ENCODE measurements around the gene DGLUCY.

DNA sequence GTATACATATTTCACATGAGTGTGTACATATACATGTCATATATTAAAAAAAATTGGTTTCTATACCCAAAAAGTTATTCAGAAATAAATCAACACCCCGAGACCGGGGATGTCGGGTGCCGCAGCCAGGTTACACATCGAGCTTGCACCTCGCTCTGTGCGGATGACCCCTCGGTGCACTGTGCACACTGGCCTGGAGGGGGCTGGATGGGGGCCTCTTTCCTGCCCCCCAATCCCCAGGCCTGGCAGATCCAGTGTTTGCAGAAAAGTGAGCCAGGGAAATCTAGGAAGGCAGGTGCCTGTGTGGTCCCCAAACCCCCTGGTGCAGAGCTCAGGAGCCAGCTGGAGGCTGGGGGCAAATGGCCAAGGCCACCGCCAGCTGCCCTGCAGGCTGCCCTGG is 157.8 kb downstream of the DGLUCY start:
- TF ChIP-seq, protein P1, sequence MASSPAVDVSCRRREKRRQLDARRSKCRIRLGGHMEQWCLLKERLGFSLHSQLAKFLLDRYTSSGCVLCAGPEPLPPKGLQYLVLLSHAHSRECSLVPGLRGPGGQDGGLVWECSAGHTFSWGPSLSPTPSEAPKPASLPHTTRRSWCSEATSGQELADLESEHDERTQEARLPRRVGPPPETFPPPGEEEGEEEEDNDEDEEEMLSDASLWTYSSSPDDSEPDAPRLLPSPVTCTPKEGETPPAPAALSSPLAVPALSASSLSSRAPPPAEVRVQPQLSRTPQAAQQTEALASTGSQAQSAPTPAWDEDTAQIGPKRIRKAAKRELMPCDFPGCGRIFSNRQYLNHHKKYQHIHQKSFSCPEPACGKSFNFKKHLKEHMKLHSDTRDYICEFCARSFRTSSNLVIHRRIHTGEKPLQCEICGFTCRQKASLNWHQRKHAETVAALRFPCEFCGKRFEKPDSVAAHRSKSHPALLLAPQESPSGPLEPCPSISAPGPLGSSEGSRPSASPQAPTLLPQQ (tag by site-specific recombination; IDR thresholded peaks at IDR 0.05), result no peak
- TF ChIP-seq ZNF571 (tag by site-specific recombination; IDR thresholded peaks at IDR 0.05) (no peak), ZNF324 (tag by site-specific recombination; IDR thresholded peaks at IDR 0.05) (no peak), ZBTB1 (tag by site-specific recombination; IDR thresholded peaks at IDR 0.05) (no peak), ZNF529 (tag by site-specific recombination; IDR thresholded peaks at IDR 0.05; ENCODE audit: insufficient replicate concordance) (no peak), ZNF514 (tag by site-specific recombination; IDR thresholded peaks at IDR 0.05) (no peak), ZBTB8A (tag by site-specific recombination; IDR thresholded peaks at IDR 0.05) (no peak), ZNF140 (tag by site-specific recombination; IDR thresholded peaks at IDR 0.05) (no peak)
- TF ChIP-seq, protein P2, sequence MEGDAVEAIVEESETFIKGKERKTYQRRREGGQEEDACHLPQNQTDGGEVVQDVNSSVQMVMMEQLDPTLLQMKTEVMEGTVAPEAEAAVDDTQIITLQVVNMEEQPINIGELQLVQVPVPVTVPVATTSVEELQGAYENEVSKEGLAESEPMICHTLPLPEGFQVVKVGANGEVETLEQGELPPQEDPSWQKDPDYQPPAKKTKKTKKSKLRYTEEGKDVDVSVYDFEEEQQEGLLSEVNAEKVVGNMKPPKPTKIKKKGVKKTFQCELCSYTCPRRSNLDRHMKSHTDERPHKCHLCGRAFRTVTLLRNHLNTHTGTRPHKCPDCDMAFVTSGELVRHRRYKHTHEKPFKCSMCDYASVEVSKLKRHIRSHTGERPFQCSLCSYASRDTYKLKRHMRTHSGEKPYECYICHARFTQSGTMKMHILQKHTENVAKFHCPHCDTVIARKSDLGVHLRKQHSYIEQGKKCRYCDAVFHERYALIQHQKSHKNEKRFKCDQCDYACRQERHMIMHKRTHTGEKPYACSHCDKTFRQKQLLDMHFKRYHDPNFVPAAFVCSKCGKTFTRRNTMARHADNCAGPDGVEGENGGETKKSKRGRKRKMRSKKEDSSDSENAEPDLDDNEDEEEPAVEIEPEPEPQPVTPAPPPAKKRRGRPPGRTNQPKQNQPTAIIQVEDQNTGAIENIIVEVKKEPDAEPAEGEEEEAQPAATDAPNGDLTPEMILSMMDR (tag by site-specific recombination; IDR thresholded peaks at IDR 0.05), result no peak
